Fibroblast of skin of left quadriceps (primary cell): Measurements from ENCODE around the gene NDUFV3.
"Not testable (repeated sequence)": the region's sequence is repeated elsewhere in the genome, so short reads cannot be mapped to it uniquely, and the experiment has no call there.

ENCODE experiments used
- DNase-seq, 2 experiments: peaks; one replicate each; pipeline ENCODE4 v3.0.0-alpha.2; 2013; ENCODE audit warnings: low read depth in 2 of 2

NDUFV3 gene

GRCh38 chr21:42892582-42892930 lies 553 bp upstream of the NDUFV3 start:
- no peak for DNase-seq

- no peak for DNase-seq
Measured at GRCh38 chr21:42900446-42900845, 7.3 kb downstream of the NDUFV3 start.

GRCh38 chr21:42903817-42904216 lies 10.7 kb downstream of the NDUFV3 start:
- DNase-seq: no peak

GRCh38 chr21:42905195-42905594 lies 12.1 kb downstream of the NDUFV3 start:
- DNase-seq: peak in 1 of 2 experiments; percentile 9

GRCh38 chr21:42906233-42906632 lies 13.1 kb downstream of the NDUFV3 start:
- no peak for DNase-seq

GRCh38 chr21:42908484-42908883 lies 15.4 kb downstream of the NDUFV3 start:
- DNase-seq: not testable (repeated sequence)

GRCh38 chr21:42911920-42912319 lies 18.8 kb downstream of the NDUFV3 start:
- DNase-seq: not testable (repeated sequence)

GRCh38 chr21:42913476-42913875 lies 20.4 kb downstream of the NDUFV3 start:
- DNase-seq: no peak

GRCh38 chr21:42918291-42918690 lies 25.2 kb downstream of the NDUFV3 start:
- DNase-seq: no peak

- no peak for DNase-seq
Measured at GRCh38 chr21:42921927-42922326, 28.8 kb downstream of the NDUFV3 start.

- DNase-seq: no peak
Measured at GRCh38 chr21:42922918-42923317, 29.8 kb downstream of the NDUFV3 start.

- peak; percentile 81 for DNase-seq
Measured at GRCh38 chr21:42923553-42924432, 30.7 kb downstream of the NDUFV3 start.

GRCh38 chr21:42924433-42924751 lies 31.3 kb downstream of the NDUFV3 start:
- DNase-seq: no peak

GRCh38 chr21:42925114-42925926 lies 32.2 kb downstream of the NDUFV3 start, which contains the start of gene ERVH48-1:
Gene ERVH48-1, minus strand, starts transcription at chr21:42925630. Its CDS starts 6,624 bp downstream, at chr21:42919006.
- no peak for DNase-seq

- not testable (repeated sequence) for DNase-seq
Measured at GRCh38 chr21:42927474-42928200, 34.5 kb downstream of the NDUFV3 start.

GRCh38 chr21:42929969-42930368 lies 36.9 kb downstream of the NDUFV3 start:
- no peak for DNase-seq

GRCh38 chr21:42931560-42932235 lies 38.6 kb downstream of the NDUFV3 start:
- no peak for DNase-seq

GRCh38 chr21:42932378-42933136 lies 39.4 kb downstream of the NDUFV3 start:
- DNase-seq: not testable (repeated sequence)

- not testable (repeated sequence) for DNase-seq
Measured at GRCh38 chr21:42933137-42933970, 40.2 kb downstream of the NDUFV3 start.

- DNase-seq: not testable (repeated sequence)
Measured at GRCh38 chr21:42933973-42934372, 40.9 kb downstream of the NDUFV3 start.
